OCI-LY1 (cell line): Measurements from ENCODE around the gene EFNA4.

ENCODE experiments used
- H2AFZ ChIP-seq: fragments of 200-600 bp; sonication (generic), shearing (Covaris generic); 2 replicates; pipeline ENCODE4 v1.6.0; 2014; ENCODE audit warnings: antibody characterized with exemption, mild to moderate bottlenecking, low read length
- H3F3A ChIP-seq: fragments of 200-600 bp; sonication (generic), shearing (Covaris generic); 2 replicates; pipeline ENCODE4 v1.6.0; 2014; ENCODE audit warnings: mild to moderate bottlenecking, antibody characterized with exemption, low read length, moderate library complexity; ENCODE audit not compliant: insufficient read depth
- H3K27ac ChIP-seq: fragments of 200-600 bp; sonication (generic); 2 replicates; pipeline ENCODE4 v1.5.1; 2014; ENCODE audit warnings: low read length, mixed run types, mild to moderate bottlenecking, low read depth; ENCODE audit not compliant: poor library complexity, severe bottlenecking
- H3K27me3 ChIP-seq: fragments of 200-600 bp; sonication (generic); 2 replicates; pipeline ENCODE4 v1.6.0; 2014; ENCODE audit warnings: antibody characterized with exemption, mild to moderate bottlenecking, low read length, moderate library complexity; ENCODE audit not compliant: insufficient read depth
- H3K36me3 ChIP-seq: fragments of 200-600 bp; sonication (generic); 2 replicates; pipeline ENCODE4 v1.6.1; 2014; ENCODE audit warnings: mild to moderate bottlenecking, antibody characterized with exemption, low read length, moderate library complexity, mixed read lengths; ENCODE audit not compliant: insufficient read depth
- H3K4me1 ChIP-seq: fragments of 200-600 bp; sonication (generic); 2 replicates; pipeline ENCODE4 v1.5.1; 2014; ENCODE audit warnings: mild to moderate bottlenecking, low read length, moderate library complexity; ENCODE audit not compliant: insufficient read depth, severe bottlenecking
- H3K4me2 ChIP-seq: fragments of 200-600 bp; sonication (generic), shearing (Covaris generic); 2 replicates; pipeline ENCODE4 v1.6.1; 2014; ENCODE audit warnings: low read length
- H3K4me3 ChIP-seq: fragments of 200-600 bp; sonication (generic); 2 replicates; pipeline ENCODE4 v1.5.1; 2014; ENCODE audit warnings: low read length, low read depth, mild to moderate bottlenecking, mixed read lengths; ENCODE audit not compliant: poor library complexity, severe bottlenecking
- H3K79me2 ChIP-seq: fragments of 200-600 bp; shearing (Covaris generic); 2 replicates; pipeline ENCODE4 v1.6.1; 2016; ENCODE audit warnings: mixed run types, low read length, mixed read lengths; ENCODE audit not compliant: insufficient read depth
- H3K9ac ChIP-seq: fragments of 200-600 bp; sonication (generic), shearing (Covaris generic); 2 replicates; pipeline ENCODE4 v1.6.1; 2014; ENCODE audit warnings: mild to moderate bottlenecking, low read length, mixed read lengths
- H3K9me2 ChIP-seq: fragments of 200-600 bp; sonication (generic), shearing (Covaris generic); 2 replicates; pipeline ENCODE4 v1.6.1; 2014; ENCODE audit warnings: low read depth, mild to moderate bottlenecking, low read length, mixed read lengths
- H3K9me3 ChIP-seq: fragments of 200-600 bp; shearing (Covaris generic); 2 replicates; pipeline ENCODE4 v1.6.1; 2014; ENCODE audit warnings: low read length, mixed read lengths
- H4K20me1 ChIP-seq: fragments of 200-600 bp; sonication (generic), shearing (Covaris generic); 2 replicates; pipeline ENCODE4 v1.6.0; 2016; ENCODE audit warnings: mild to moderate bottlenecking, low read length; ENCODE audit not compliant: insufficient read depth
- CTCF ChIP-seq: fragments of 200-600 bp; sonication (generic), shearing (Covaris generic); IDR thresholded peaks from 2 replicates; pipeline ENCODE4 v1.5.1; 2017; ENCODE audit warnings: mild to moderate bottlenecking, antibody characterized with exemption, low read length, moderate library complexity, mixed read lengths
- EZH2 ChIP-seq: fragments of 200-600 bp; sonication (generic), shearing (Covaris generic); IDR thresholded peaks from 2 replicates; pipeline ENCODE4 v1.8.0; 2017; ENCODE audit warnings: borderline replicate concordance, mixed run types, mild to moderate bottlenecking, antibody characterized with exemption, low read length, moderate library complexity, mixed read lengths

The EFNA4 gene

GRCh38 chr1:155049651-155050559 lies 13.6 kb upstream of the EFNA4 start:
- no peak overlapping the region for H3K27ac ChIP-seq
- no peaks in the 10 kb centered on the region for H4K20me1 ChIP-seq
- no peaks in the 10 kb centered on the region for H3K79me2 ChIP-seq
- H3K9me3 ChIP-seq = no peaks in the 10 kb centered on the region
- H3K4me2 ChIP-seq = peak overlapping the region; percentile 87
- peaks cover 24% of the 10 kb centered on the region for H3K4me1 ChIP-seq
- H3K9ac ChIP-seq = peak overlapping the region; percentile 72; the same call in 1 of the 2 replicates
- H3K36me3 ChIP-seq = no peaks in the 10 kb centered on the region
- peak overlapping the region; percentile 77 for H3K4me3 ChIP-seq
- H3K27me3 ChIP-seq = no peaks in the 10 kb centered on the region; the same call in none of the 2 replicates
- H3F3A ChIP-seq = no peaks in the 10 kb centered on the region
- no peak overlapping the region for H2AFZ ChIP-seq
- no peaks in the 10 kb centered on the region for H3K9me2 ChIP-seq
- TF ChIP-seq CTCF = no peak
- no peak for TF ChIP-seq EZH2

- H3K9me2 ChIP-seq = no peaks in the 10 kb centered on the region
- H3K9me3 ChIP-seq = no peaks in the 10 kb centered on the region
- peak within 1 kb of the TSS; percentile 73 for H3K9ac ChIP-seq
- no peak within 1 kb of the TSS for H2AFZ ChIP-seq
- H3K27ac ChIP-seq = no peak within 1 kb of the TSS
- H3K4me3 ChIP-seq = peak within 1 kb of the TSS; percentile 77
- no peaks in the 10 kb centered on the region for H3F3A ChIP-seq
- no peaks in the 10 kb centered on the region for H3K36me3 ChIP-seq
- peak; percentile 98 for TF ChIP-seq CTCF
- no peak for TF ChIP-seq EZH2
- H3K4me2 ChIP-seq = peak within 1 kb of the TSS; percentile 87
- no peaks in the 10 kb centered on the region; the same call in 1 of the 2 replicates for H3K27me3 ChIP-seq
- no peaks in the 10 kb centered on the region for H3K79me2 ChIP-seq
- H3K4me1 ChIP-seq = peaks cover 24% of the 10 kb centered on the region
- H4K20me1 ChIP-seq = no peaks in the 10 kb centered on the region
These were observed 12.8 kb upstream of the EFNA4 start, which contains the start of gene ADAM15 for GRCh38 chr1:155050560-155051341. Gene ADAM15, plus strand, starts transcription at chr1:155051316. Its CDS starts 71 bp downstream, at chr1:155051387.

GRCh38 chr1:155051342-155051776 lies 12.2 kb upstream of the EFNA4 start:
- no peak overlapping the region for H2AFZ ChIP-seq
- H3K27ac ChIP-seq = no peak overlapping the region

More at GRCh38 chr1:155051342-155051776, 12.2 kb upstream of the EFNA4 start:
- Histone ChIP-seq H3K4me2 (peak overlapping the region; percentile 85), H3K27me3 (no peaks in the 10 kb centered on the region), H3K36me3 (peaks cover 3% of the 10 kb centered on the region), H3K9me2 (no peaks in the 10 kb centered on the region), H3K4me3 (peak overlapping the region; percentile 77), H3K9ac (peak overlapping the region; percentile 73), H4K20me1 (no peaks in the 10 kb centered on the region), H3F3A (no peaks in the 10 kb centered on the region), H3K4me1 (peaks cover 24% of the 10 kb centered on the region), H3K9me3 (no peaks in the 10 kb centered on the region), H3K79me2 (no peaks in the 10 kb centered on the region)
- TF ChIP-seq CTCF = no peak; the same call in 1 of the 2 replicates
- no peak for TF ChIP-seq EZH2
